Suprapubic skin (tissue), 4 donors: ENCODE measurements around the gene LAMC3. TPM values are rescaled to one million over a fixed set of nuclear protein-coding genes. Genes with fewer than 3 reads are reported as not detected.

Source experiments
- DNase-seq, 2 donors: peaks; one replicate each; pipeline ENCODE4 v3.0.0-alpha.2; 2019; ENCODE audit warnings: low spot score in 2 of 2
- H3K27ac ChIP-seq: fragments of 200-600 bp; sonication (generic); one replicate; pipeline ENCODE4 v1.5.1; 2019
- H3K27me3 ChIP-seq: fragments of 200-600 bp; sonication (generic); one replicate; pipeline ENCODE4 v1.5.1; 2019
- H3K36me3 ChIP-seq: fragments of 200-600 bp; sonication (generic); one replicate; pipeline ENCODE4 v1.5.1; 2019
- H3K4me1 ChIP-seq: fragments of 200-600 bp; sonication (generic); one replicate; pipeline ENCODE4 v1.5.1; 2019
- H3K4me3 ChIP-seq: fragments of 200-600 bp; sonication (generic); one replicate; pipeline ENCODE4 v1.5.1; 2019; ENCODE audit warnings: mild to moderate bottlenecking
- H3K9me3 ChIP-seq: fragments of 200-600 bp; sonication (generic); one replicate; pipeline ENCODE4 v1.5.1; 2019
- EP300 ChIP-seq: sonication (generic); formaldehyde crosslinking; IDR thresholded peaks from one replicate; pipeline ENCODE4 v1.6.1; 2017; ENCODE audit warnings: antibody characterized with exemption
- POLR2A ChIP-seq, 2 donors: fragments of 450-650 bp; IDR thresholded peaks; one replicate each; pipeline ENCODE4 v1.6.1; 2017; ENCODE audit warnings: antibody characterized with exemption in 2 of 2, mild to moderate bottlenecking in 2 of 2, moderate library complexity in 2 of 2
- POLR2AphosphoS5 ChIP-seq, 3 donors: sonication (generic); formaldehyde crosslinking; IDR thresholded peaks; one replicate each; pipeline ENCODE4 v1.6.1; 2017; ENCODE audit warnings: antibody characterized with exemption in 3 of 3
- WGBS: methylation state at CpG from one replicate; pipeline ENCODE4 v1.1.5; 2018; 5-methylcytosine and 5-hydroxymethylcytosine counted together
- total RNA-seq, 4 donors: library from RNA; depleted of rRNA; stranded (reverse); fragments of >200 nt; gene quantifications; one replicate each; pipeline ENCODE4 v1.1.0, GENCODE V29; 2016
- TF ChIP-seq, protein P1 (sequence below), 2 donors: fragments of 200-600 bp in 1 of 2; fragments of 450-650 bp in 1 of 2; sonication (generic) in 1 of 2; IDR thresholded peaks; one replicate each; pipeline ENCODE4 v1.5.1; 2016 to 2019; ENCODE audit warnings: antibody characterized with exemption in 2 of 2, mild to moderate bottlenecking in 1 of 2, moderate library complexity in 1 of 2

LAMC3 gene
- total RNA-seq, 4 donors from 2014 or later, result 4.0 to 16.9 (median 5.2) TPM

DNA sequence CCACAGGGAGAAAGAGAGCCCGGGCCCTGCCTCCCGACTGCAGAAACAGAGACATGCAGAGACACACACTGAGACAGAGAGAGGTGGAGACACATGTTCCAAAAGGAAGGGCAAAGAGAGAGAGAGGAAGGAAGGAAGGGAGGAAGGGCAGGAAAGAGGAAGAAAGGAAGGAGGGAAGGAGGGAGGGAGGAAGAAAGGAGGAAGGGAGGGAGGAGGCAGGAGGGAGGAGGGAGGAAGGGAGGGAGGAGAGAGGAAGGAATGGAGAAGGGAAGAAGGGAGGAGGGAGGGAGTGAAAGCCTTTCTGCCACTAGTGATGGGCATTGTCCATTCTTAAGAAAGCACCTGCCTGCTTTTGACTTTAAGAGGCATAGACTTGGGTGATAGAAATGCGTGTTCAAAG lies 38.1 kb upstream of the LAMC3 start:
- H3K4me3 ChIP-seq, result no peak overlapping the region
- TF ChIP-seq, protein P1, sequence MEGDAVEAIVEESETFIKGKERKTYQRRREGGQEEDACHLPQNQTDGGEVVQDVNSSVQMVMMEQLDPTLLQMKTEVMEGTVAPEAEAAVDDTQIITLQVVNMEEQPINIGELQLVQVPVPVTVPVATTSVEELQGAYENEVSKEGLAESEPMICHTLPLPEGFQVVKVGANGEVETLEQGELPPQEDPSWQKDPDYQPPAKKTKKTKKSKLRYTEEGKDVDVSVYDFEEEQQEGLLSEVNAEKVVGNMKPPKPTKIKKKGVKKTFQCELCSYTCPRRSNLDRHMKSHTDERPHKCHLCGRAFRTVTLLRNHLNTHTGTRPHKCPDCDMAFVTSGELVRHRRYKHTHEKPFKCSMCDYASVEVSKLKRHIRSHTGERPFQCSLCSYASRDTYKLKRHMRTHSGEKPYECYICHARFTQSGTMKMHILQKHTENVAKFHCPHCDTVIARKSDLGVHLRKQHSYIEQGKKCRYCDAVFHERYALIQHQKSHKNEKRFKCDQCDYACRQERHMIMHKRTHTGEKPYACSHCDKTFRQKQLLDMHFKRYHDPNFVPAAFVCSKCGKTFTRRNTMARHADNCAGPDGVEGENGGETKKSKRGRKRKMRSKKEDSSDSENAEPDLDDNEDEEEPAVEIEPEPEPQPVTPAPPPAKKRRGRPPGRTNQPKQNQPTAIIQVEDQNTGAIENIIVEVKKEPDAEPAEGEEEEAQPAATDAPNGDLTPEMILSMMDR (IDR thresholded peaks at IDR 0.05), result no peak
- TF ChIP-seq EP300 (no peak), POLR2A (IDR thresholded peaks at IDR 0.05) (no peak), POLR2AphosphoS5 (IDR thresholded peaks at IDR 0.05) (no peak)
- 76% methylated on average over 3 of the region's 3 CpGs for WGBS
- H3K4me1 ChIP-seq, result no peaks in the 10 kb centered on the region
- no peak overlapping the region for H3K27ac ChIP-seq
- no peaks in the 10 kb centered on the region for H3K36me3 ChIP-seq
- no peaks in the 10 kb centered on the region for H3K9me3 ChIP-seq
- no peak for DNase-seq
- peaks cover 40% of the 10 kb centered on the region for H3K27me3 ChIP-seq

DNA sequence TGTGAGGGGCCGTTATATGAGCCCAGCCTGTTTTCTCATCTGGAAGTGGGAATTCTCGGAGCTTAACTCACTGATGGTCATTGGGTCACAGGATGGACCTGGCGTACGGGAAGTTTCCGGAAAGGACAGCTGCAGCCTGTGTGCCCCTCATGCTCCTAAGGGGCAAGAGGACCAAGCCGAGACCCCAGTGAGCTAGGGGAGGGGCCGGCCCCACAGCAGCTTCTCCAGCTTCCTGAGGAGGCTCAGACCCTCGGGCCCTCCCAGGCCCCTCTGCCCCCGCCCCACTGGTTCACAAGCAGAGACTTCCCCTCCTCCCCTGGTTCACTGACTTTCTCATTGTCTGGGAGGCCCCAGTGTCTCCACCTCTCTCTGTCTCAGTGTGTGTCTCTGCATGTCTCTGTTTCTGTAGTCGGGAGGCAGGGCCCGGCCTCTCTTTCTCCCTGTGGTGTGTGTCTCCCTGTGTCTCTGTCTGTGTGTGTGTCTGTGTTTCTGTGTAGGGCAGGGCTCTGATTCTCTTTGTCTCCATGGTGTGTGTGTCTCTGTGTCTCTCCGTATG lies 37.6 kb upstream of the LAMC3 start:
- H3K9me3 ChIP-seq, result no peaks in the 10 kb centered on the region
- peaks cover 43% of the 10 kb centered on the region for H3K27me3 ChIP-seq
- no peaks in the 10 kb centered on the region for H3K4me1 ChIP-seq
- no peak overlapping the region for H3K4me3 ChIP-seq
- H3K36me3 ChIP-seq, result no peaks in the 10 kb centered on the region
- H3K27ac ChIP-seq, result no peak overlapping the region
- no peak for TF ChIP-seq EP300
- TF ChIP-seq, protein P1 (IDR thresholded peaks at IDR 0.05), result no peak
- no peak for TF ChIP-seq POLR2A (IDR thresholded peaks at IDR 0.05)
- no peak for TF ChIP-seq POLR2AphosphoS5 (IDR thresholded peaks at IDR 0.05)
- no peak for DNase-seq
- 70% methylated on average over 11 of the region's 12 CpGs for WGBS

DNA sequence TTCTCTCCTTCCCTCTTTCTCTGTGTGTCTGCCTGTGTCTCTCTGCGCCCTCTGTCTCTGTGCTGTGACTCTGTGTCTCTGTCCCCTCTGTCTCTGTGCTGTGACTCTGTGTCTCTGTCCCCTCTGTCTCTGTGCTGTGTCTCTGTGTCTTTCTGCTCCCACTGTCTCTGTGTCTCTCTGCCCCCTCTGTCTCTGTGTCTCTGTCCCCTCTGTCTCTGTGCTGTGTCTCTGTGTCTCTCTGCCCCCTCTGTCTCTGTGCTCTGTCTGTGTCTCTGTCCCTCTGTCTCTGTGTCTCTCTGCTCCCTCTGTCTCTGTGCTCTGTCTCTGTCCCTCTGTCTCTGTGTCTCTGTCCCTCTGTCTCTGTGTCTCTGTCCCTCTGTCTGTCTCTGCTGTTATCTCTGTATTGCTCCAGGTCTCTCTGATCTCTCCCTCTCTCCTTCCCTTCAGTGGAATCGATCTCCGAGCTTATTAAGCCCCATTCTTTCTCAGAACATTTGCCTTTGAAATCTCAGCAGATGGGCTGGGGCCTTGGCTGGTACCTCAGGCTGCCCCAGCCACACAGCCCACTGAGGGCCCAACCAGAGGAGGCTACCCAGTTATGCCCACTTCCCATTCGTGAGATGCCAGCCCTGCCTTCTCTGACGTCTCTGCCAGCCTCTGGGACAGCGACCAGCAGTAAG lies 36.6 kb upstream of the LAMC3 start:
- 64% methylated on average over 6 of the region's 6 CpGs for WGBS

DNA sequence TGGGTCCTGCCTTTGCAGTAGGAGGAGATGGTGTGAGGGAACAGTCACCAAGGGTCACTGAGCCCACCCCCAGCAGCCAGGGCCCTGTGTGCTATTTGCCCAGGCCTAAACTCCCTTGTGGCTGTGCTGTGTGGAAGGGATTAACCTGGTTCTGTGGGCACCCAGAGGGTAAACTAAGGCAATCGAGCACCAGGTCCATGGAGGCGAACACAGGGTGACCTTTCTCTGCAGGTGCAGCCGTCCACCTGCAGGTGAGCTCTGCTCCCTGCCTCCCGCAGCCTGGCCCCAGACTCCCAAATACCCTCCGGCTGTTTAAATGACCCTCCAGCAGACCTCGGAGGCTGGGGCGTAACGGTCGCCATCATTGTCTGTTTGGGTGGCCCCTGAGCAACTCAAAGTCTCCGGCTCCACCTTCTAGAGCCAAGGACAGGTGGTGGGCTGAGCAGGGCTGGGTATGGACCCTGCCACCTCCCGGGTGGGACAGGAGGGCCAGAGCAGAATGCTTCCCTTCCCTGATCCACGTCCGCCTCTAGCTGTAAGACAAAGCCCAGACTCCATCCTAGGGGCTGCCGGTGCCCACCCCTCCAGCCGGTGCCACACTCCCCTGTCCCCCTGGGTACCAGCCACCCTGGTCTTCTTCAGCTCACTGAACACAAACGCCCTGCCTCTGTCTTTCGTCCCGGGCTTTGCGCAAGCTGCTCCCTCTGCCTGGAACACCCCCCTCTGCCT lies 35.9 kb upstream of the LAMC3 start:
- 69% methylated on average over 13 of the region's 19 CpGs for WGBS
- Histone ChIP-seq H3K4me3 (no peak overlapping the region), H3K36me3 (no peaks in the 10 kb centered on the region), H3K27ac (no peak overlapping the region), H3K27me3 (peaks cover 43% of the 10 kb centered on the region), H3K4me1 (no peaks in the 10 kb centered on the region), H3K9me3 (no peaks in the 10 kb centered on the region)
- TF ChIP-seq EP300, result no peak
- no peak for TF ChIP-seq POLR2AphosphoS5 (IDR thresholded peaks at IDR 0.05)
- TF ChIP-seq, protein P1 (IDR thresholded peaks at IDR 0.05), result no peak
- TF ChIP-seq POLR2A (IDR thresholded peaks at IDR 0.05), result no peak
- DNase-seq, result no peak

More for the DNA sequence above, 36.6 kb upstream of the LAMC3 start:
- Histone ChIP-seq H3K4me3 (no peak overlapping the region), H3K27ac (no peak overlapping the region), H3K27me3 (peaks cover 43% of the 10 kb centered on the region), H3K4me1 (no peaks in the 10 kb centered on the region), H3K36me3 (no peaks in the 10 kb centered on the region), H3K9me3 (no peaks in the 10 kb centered on the region)
- TF ChIP-seq, protein P1 (IDR thresholded peaks at IDR 0.05), result no peak
- no peak for TF ChIP-seq POLR2A (IDR thresholded peaks at IDR 0.05)
- TF ChIP-seq POLR2AphosphoS5 (IDR thresholded peaks at IDR 0.05), result no peak
- TF ChIP-seq EP300, result no peak
- no peak for DNase-seq

DNA sequence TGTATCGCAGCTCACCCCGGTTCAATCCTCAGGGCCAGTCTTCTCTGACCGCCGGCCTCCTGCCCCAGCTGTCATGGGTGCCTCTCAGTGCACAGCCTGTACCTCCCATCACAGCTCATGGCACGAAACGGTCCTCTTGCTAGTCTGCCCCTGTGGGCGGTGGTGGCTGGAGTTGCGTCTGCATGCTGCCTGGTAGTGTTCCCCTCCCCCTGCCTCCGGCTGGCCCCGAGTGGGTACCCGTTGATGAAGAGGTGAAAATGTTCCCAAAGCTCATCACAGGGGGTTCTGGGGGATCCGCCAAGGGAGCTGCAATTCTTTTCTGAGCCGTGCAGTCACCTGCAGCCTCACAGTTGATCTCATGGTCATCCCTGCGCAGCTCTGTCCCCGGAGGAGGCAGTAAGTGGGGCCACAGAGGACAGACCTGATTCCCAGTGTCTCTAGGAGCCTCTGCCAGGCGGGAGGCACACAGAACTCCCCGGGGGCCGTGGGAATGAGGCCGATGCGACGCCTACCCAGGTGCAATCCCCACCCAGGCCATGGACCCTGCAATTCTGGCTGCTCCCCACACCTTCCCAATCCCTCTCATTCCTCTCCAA lies 35.2 kb upstream of the LAMC3 start:
- Histone ChIP-seq H3K4me1 (no peaks in the 10 kb centered on the region), H3K27me3 (peaks cover 43% of the 10 kb centered on the region), H3K9me3 (no peaks in the 10 kb centered on the region), H3K4me3 (no peak overlapping the region), H3K36me3 (no peaks in the 10 kb centered on the region), H3K27ac (no peak overlapping the region)
- WGBS, result 54% methylated on average over 14 of the region's 21 CpGs
- no peak for DNase-seq
- TF ChIP-seq EP300 (no peak), POLR2A (IDR thresholded peaks at IDR 0.05) (no peak), POLR2AphosphoS5 (IDR thresholded peaks at IDR 0.05) (no peak)
- TF ChIP-seq, protein P1 (IDR thresholded peaks at IDR 0.05), result no peak
